Neural progenitor cell (in vitro differentiated cells): Measurements from ENCODE around the gene DENND2A.

Experiments
- CTCF ChIP-seq: fragments of 200-600 bp; sonication (generic); IDR thresholded peaks from 2 replicates; pipeline ENCODE4 v1.5.1; 2017; ENCODE audit warnings: antibody characterized with exemption, mild to moderate bottlenecking
- EZH2 ChIP-seq: fragments of 200-600 bp; sonication (generic); IDR thresholded peaks from 2 replicates; pipeline ENCODE4 v1.6.1; 2017; ENCODE audit warnings: antibody characterized with exemption, mild to moderate bottlenecking, moderate library complexity
- EZH2phosphoT487 ChIP-seq: fragments of 200-600 bp; sonication (generic); IDR thresholded peaks from 2 replicates; pipeline ENCODE4 v1.6.1; 2017; ENCODE audit warnings: antibody characterized with exemption

DNA sequence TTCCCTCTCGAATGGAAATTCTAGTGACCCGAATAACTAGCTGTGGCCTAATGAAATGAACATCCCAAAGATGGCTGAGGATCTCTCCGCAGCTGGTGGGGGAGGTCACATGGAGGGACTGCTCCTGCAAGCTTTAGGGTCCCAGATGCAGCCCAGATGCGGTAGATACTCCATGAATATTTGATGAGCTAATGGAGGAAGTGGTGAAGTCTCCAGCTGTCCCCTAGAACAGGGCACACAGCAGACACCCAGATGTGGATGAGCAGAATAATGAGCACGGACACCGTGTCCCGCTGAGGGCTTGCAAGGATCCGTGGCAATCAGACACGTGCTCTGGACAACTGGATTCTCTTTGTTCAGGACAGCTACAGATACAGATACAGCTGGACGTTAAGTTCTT, 59.2 kb downstream of the DENND2A start:
- TF ChIP-seq CTCF (no peak), EZH2 (no peak), EZH2phosphoT487 (no peak)
